Fibroblast of the conjunctiva (primary cell): Measurements from ENCODE around the gene ARHGAP19.
"Not testable (repeated sequence)": the region's sequence is repeated elsewhere in the genome, so short reads cannot be mapped to it uniquely, and the experiment has no call there.

Experiments used
- DNase-seq: peaks from one replicate; pipeline ENCODE4 v3.0.0-alpha.2; 2010; ENCODE audit warnings: low read depth

The ARHGAP19 gene

DNA sequence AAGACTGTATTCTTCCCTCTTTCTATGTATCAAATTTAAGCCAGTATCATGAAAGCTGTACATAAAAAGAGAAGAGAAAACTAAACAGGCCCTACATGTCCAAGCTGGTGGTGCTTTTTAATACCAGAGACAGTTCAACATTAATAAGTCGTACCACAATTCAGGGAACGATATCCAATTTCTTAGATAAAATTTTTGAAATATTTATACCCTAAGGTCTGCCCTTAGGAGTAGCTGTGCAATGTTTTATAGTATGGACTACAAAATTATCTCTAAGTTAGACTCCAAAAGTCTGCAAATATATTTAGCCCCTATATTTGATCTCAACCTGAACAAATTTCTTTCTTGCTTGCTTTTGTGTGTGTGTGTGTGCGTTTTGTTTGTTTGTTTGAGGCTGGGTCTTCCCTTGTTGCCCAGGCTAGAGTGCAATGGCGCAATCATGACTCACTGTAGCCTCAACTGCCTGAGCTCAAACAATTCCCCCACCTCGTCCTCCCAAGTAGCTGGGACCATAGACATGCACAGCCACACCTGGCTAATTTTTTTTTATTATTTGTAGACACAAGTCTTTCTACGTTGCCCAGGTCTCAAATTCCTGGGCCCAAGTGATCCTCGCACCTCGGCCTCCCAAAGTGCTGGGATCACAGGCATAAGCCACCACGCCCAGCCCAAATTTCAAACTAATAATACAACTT lies 13.2 kb downstream of the ARHGAP19 start:
- peak; percentile 27 for DNase-seq

DNA sequence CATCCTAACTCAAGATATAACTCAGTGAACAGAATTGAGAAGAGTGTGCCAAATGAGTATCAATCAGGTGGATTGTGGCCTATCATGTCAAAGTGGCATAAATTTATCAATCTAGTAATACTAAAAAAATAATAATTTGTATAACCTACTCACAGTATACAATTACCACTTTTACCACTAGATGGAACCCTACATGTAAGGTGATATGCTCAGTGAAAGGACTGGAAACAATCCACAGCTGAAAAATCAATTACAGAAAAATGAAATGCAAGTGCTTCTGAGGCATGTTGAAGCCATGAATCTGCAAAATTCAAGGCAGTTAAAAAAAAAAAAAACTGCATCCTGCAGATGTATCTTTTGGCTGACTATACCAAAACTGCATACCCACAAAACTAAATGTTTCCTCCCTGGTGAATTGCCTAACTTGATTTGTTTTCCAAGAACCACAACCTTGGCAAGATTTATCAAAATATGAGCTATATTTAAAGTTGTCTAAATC lies 13.9 kb downstream of the ARHGAP19 start:
- peak; percentile 94 for DNase-seq

DNA sequence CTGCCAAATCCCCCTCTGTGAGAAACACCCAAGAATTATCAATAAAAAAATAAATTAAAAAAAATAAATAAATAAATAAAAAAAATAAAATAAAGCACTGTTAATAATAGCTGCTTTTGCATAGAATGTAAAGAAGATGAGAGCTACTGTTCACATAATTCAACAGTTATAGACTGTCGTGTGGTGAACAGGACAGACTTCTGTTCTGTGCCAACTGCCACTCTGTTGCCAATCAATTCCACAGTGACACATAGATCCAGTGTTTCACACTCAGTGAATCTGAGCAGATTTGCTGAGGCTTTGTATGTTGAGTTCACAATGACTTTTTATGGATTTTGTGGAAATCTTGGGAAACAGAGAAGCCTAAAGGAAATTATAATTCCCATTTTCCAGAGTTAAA lies 14.9 kb downstream of the ARHGAP19 start:
- no peak for DNase-seq

DNA sequence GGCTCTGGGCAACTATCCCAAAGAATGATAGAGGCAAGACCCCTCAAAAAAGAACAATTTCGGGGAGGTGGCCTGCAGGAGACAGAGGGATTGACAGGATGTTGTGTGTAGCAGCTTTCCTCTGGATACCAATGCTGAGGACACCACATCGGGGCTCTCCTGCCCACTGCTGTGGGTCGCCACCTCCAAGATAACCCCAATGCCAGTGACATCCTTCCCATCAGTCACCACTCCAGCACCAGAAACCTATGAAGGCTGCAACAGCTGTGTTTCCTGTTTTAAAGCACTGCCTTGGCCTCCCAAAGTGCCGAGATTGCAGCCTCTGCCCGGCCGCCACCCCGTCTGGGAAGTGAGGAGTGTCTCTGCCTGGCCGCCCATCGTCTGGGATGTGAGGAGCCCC lies 17.6 kb downstream of the ARHGAP19 start:
- no peak for DNase-seq

DNA sequence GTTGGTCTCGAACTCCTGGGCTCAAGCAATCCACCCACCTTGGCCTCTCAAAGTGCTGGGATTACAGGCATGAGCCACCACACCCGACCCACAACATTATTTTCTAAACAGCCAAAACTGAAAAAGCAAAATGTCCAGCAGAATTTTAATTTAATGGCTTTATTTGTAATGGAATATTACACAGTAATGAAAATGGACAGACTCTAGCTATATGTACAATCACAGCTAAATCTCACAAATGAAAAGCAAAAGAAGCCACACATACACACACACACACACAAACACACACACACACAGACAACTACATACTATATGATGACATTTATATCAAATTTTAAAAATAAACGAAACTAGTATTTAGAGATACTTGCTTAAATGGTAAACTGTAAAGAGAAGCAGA lies 18.7 kb downstream of the ARHGAP19 start:
- DNase-seq, result no peak

DNA sequence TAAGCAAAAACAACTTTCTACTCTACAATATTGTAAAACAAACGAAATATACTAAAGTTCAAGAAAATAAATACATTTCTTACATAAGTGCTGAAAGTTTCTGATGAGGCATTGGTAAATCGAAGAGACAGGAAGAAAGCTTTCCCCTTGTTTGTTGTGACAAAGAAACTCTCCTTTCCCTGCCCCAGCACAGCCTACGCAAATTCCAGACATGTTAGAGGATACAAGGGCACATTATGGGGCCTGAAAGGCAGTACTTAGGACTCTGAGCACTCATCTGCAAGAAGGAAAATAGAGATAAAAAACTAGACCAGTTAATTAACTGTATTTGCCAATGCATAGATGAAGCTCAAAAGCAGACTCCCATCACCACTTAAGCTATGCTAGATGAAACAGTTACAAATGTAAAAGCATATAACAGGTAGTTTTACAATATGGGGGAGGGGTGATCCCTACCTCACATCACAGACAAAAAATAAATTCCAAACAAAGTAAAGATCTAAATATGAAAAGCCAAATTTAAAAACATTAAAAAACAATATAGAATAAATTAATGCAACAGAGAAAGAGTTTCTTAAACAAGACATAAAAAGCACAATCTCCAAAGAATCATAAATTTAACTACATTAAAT lies 21.8 kb downstream of the ARHGAP19 start:
- no peak for DNase-seq

DNA sequence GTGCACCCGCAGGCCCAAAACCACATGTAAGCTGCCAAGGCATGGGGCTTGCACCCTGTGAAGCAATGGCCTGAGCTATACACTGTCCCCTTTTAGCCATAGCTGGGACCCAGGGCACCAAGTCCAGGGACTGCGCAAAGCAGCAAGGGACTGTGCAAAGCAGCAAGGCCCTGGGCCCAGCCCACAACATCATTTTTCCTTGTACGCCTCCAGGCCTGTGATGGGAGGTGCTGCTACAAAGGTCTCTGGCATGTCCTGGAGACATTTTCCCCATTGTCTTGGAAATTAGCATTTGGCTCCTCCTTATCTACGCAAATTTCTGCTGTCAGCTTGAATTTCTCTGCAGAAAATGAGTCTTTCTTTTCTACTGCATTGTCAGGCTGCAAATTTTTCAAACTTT lies 24.8 kb downstream of the ARHGAP19 start:
- no peak for DNase-seq

DNA sequence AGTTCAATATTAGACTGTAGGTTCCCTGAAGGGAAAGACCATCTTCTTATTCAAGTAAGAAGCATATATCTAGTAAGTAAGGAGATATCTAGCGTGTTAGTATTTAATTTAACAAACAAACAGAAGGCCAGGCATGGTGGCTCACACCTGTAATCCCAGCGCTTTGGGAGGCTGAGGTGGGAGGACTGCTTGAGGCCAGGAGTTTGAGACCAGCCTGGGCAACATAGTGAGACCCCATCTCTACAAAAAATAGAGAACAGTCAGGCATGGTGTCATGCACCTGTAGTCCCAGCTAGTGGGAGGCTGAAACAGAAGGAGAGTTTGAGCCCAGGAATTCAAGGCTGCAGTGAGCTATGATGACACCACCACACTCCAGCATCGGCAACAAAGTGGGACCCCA lies 27.3 kb downstream of the ARHGAP19 start:
- not testable (repeated sequence) for DNase-seq

DNA sequence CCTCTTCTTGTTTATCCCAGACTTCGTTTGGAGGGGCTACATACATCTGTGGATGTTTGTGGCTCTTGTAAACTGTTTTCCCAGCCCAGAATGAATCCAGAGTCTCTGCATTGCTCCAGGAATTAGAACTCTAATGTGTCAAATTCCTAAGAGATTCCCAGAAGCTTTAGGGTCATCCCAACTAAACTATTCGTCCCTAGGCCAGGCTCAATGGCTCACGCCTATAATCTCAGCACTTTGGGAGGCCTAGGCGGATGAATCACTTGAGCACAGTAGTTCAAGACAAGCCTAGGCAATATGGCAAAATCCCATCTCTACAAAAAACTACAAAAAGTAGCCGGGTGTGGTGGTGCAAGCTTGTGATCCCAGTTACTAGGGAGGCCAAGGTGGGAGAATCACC lies 28.5 kb downstream of the ARHGAP19 start:
- no peak for DNase-seq

DNA sequence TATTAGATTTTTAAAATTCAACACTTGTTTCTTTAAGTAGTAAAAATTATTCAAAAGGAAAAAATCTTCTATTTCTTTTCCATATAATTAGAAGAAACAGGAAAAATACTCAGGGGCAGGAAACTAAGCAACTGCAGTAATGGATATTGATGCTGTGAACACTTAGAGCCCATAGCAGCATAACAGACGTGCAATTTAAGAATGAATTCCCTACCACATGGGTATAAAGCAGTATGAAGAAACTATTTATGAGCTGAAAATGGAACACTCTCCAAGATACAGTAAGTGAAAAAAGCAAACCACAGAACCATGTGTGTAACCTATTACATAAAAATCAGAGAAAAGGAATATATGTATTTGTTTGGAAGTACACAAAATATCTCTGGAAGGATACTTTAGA lies 30.8 kb downstream of the ARHGAP19 start:
- no peak for DNase-seq

DNA sequence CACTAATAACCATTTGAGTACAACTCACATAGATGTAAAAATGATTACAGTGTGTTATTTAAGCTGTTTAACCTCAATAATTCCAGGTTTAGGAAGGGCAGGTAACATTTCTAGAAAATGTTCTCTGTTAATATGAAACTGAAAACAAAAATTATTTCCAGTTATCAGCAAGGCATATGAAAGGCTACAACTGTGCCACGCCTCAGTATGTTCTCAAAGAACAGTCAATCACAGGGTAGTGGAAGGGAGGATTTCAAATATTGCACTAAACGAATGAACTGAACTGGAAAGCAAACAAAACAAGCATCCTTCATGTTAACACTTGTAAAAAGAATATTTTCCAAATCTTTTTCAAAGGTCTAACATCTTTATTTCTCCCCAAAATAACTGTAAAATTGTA lies 31.3 kb downstream of the ARHGAP19 start:
- DNase-seq, result no peak

DNA sequence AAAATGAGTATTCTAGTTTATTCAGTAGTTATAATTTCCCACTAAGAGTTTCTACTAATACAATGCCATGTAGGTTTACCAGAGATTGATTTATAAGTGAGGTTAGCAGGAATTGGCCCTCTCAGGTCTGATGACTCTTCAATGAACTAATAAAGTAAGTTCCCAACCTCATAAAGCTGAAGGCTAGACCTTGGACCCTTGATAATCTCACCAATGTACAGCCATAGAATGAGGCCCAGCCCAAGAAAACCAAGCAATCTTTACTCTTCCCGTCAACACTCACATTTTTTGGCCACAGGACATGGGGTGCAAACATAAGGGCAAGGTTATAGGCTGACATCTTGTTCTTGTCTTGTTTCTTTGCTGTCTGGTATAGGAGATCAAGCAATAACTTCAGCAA lies 33.3 kb downstream of the ARHGAP19 start:
- no peak for DNase-seq

DNA sequence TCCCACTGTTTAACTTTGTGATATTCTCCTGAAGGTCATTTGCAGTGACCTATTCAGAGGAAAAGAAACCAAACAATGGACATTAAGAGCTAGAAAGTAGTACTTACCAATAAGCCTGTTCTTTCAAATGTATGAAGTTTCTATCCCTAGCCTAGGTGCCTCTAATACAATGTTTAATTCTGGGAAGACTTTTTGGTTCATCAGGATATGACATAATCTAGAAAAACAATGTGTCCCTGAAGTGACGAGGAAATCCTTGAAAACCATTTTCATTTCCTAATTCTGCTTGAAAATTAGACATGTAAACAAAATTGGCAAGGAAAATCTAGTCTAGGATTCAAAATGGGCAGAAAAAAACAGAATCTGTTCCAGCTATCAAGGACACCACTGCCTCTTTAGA lies 36.1 kb downstream of the ARHGAP19 start:
- DNase-seq, result no peak

DNA sequence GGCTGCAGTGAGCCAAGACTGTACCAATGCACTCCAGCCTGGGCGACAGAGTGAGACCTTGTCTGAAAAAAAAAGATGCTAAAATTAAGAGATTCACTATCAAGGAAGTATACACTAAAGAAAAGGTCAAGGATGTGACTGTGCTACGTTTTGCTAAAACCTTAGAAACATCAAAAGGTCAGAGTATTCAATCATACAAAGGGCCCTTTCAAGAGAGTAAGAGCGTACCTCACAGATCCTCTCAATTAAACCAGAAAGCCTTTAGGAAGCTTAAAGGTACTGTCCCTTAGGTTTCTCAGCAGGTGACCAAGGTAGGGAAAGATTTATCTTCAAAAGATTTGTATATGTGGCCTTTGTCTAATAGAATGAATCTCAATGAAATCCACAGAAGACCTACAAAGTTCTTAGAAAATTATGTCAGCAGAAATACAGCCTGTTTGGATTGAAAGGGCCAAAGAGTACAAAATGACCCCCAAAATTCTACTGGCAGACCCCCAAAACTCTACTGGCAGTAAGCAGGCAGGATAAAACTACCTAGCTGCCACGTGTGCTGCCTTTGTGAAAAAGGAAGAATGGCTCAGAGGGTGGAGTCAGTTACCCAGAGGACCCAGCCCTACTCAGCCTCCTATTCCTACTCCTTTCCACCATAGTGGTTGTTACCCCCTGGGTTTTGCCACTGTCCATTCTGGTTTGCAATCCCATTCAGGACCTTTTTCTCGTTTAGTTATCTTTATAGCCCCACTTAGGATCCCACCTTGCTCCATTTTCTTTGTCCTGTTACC lies 36.7 kb downstream of the ARHGAP19 start:
- DNase-seq, result no peak

DNA sequence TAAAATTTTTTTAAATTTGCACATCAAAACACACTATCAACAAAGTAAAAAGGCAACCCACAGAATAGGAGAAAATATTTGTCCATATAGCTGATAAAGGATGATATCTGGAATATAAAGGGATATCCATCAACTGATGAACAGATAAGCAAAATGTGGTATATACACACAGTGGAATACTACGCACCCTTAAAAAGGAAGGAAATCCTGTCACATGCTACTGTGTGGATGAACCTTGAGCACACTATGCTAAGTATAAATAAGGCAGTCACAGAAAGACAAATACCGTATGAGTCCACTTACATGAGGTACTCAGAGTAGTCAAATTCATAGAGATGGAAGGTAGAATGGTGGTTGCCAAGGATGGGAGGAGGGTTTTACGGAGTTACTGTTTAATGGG lies 37.7 kb downstream of the ARHGAP19 start:
- no peak for DNase-seq

DNA sequence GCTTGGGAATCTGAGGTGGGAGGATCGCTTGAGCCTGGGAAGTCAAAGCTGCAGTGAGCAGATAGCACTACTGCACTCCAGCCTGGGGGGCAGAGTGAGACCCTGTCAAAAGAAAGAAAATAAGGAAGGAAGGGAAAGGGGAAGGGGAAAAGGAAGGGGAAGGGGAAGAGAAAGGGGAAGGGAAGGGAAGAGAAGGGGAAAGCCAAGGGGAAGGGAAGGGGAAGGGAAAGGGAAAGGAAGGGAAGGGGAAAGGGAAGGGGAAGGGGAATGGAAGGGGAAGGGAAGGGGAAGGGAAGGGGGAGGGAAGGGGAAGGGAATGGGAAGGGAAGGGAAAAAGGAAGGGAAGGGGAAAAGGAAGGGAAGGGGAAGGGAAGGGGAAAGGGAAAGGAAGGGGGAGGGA lies 41.5 kb downstream of the ARHGAP19 start:
- no peak for DNase-seq

DNA sequence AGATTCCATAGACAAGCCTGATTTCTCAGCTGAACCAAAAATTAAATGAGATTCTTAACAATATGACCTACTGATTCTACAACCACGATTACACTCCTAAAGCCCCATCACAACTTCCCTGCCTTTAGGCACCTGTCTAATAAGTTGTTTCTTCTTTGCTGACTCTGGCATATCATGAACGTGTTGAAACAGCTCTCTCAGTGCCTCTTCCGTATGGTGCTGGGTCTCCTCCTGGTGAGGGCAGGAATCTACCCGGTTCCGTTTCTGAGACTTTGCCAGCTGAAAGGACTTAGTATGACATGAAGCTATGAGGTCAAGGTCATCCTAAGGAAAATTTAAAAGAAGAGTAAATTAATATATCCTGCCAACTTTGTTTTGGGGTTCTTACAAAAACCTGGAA lies 48.6 kb downstream of the ARHGAP19 start:
- no peak for DNase-seq

DNA sequence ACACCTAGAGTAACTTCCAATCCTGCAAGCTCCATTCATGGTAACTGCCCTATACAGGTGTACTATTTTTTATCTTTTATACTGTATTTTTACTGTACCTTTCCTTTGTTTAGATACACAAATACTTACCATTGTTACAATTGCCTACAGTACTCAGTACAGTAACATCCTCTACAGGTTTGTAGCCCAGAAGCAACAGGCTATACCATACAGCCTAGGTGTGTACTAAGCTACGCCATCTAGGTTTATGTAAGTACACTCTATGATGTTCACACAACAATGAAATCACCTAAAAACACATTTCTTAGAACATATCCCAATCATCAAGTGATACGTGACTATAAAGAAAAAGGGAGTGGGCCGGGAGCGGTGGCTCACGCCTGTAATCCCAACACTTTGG lies 53.6 kb downstream of the ARHGAP19 start:
- DNase-seq, result no peak

DNA sequence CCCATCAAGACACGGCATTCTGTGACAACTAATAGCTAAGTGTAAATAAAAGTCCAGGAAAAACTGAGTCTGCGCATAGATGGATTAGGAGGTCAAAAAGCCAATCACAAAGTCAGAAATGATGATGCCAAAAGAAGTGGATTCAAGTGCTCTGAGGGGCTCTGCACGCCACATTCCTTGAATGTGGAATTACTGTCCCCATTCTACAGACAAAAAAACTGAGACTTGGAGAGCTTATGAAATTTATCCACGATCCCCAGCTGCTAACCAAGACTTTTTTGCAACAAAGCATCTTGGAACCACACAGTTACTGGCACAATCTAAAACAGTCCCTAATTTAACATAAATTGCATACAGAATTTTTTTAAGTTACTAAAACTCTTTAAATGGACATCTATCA lies 57.1 kb downstream of the ARHGAP19 start:
- no peak for DNase-seq

DNA sequence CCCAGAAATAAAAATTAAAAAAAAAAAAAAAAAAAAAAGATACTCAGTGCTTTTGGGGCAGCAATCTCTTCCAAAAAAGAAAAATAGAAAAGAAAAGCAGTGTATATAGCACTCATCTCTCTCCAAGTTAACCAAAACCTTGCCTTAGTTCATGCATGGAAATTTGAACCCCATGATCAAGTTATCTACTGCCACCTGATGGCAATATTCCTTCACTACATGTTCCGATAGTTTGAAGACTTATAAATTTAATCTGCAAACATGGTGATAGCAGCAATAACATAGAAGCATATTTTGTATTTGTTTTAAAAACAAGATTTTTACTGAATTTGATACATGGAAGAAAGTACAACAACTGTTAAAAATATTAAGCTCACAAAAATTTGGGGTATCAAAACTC lies 58.0 kb downstream of the ARHGAP19 start:
- DNase-seq, result peak; percentile 40

DNA sequence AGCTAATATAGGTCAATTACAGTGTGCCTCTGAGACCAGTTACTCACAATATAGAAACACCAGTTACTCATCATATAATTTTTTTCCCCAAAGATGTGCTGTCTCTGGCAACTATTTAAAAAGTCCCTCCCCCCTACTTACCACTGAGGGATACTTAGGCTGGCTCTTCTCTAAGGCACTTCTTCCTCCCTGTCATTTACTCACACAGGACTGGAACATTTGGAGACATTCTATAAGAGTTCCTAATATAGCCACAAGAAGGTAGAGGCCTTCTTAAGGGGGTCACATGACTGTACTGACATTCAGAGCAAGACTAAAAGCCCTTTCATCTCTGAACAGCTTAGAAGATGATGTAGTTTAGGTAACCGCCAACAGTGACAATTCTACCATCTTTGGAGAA lies 62.3 kb downstream of the ARHGAP19 start:
- DNase-seq, result no peak

DNA sequence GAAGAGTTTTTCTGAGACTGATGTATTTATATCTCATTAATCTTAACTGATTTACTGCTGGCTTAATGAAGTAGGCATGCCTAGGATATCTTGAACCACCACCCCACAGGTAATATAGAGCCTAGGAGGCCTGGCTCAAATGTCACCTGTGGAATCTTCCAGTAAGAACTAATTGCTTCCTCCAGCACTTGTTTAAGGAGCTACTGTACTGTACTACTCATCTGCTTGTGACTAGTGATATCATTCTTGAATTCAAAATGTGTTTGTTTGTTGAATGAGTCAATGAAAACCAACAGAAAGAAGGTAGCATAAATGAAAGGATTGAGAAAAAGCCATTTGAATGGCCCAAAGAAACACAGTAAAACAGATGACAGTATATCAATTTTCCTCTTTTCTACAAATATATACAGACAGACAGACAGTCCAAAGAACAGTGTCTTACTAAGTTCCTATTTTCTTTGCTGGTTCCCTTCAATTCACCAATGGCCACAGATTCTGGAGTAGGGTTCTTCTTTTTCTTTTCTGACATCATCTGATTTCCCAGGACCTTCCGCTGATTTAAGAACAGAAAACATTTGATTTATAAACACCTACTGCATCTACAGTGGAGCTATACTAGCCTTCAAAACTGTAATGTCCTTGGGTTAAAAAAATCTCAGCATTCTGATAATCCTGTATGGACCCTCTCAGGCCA lies 63.0 kb downstream of the ARHGAP19 start:
- no peak for DNase-seq

DNA sequence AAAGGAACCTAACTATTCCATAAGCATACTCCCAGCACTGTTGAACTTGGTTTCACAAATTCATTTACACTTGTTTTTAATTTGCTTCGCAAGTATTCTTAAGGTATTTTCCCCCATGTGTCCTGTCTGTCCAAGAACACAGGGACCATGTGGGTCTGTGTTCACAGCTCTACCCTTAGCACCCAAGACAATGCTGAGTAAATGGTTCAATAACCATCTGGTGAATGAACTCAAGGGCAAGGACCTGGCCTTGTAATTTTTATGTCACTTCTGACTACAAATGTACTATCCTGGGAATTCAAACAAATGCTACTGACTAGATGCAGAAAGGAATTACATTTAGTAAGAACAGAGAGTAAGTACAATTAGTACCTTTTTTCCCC lies 63.7 kb downstream of the ARHGAP19 start:
- no peak for DNase-seq
